Measurements from ENCODE around the gene HSPBAP1.

- TF ChIP-seq SNAI2 (CRISPR knock-in tag; IDR thresholded peaks at IDR 0.05): no peak
- TF ChIP-seq PATZ1 (CRISPR knock-in tag; IDR thresholded peaks at IDR 0.05; ENCODE audit: borderline replicate concordance): no peak
- no peak for TF ChIP-seq OSR1 (CRISPR knock-in tag; IDR thresholded peaks at IDR 0.05)
- TF ChIP-seq ZFP3 (CRISPR knock-in tag; IDR thresholded peaks at IDR 0.05): no peak
- TF ChIP-seq ARNTL (CRISPR knock-in tag; IDR thresholded peaks at IDR 0.05; ENCODE audit: borderline replicate concordance, low read depth): no peak
- TF ChIP-seq ESRRG (CRISPR knock-in tag; IDR thresholded peaks at IDR 0.05): no peak
- TF ChIP-seq TOX (CRISPR knock-in tag; IDR thresholded peaks at IDR 0.05; ENCODE audit: borderline replicate concordance): no peak
- no peak for TF ChIP-seq RARB (CRISPR knock-in tag; IDR thresholded peaks at IDR 0.05)
- TF ChIP-seq POU6F1 (CRISPR knock-in tag; IDR thresholded peaks at IDR 0.05; ENCODE audit: borderline replicate concordance, low read depth): no peak
Observed at GRCh38 chr3:122714273-122714672, 79.4 kb downstream of the HSPBAP1 start.

All from SK-N-SH treated with all-trans-retinoic acid at 6 μM for 48 hours (cell line).